ENCODE data around the gene PNPLA3.
A peak's percentile ranks its signal among the peaks of the same experiment; 100 is the strongest.

The PNPLA3 gene

DNA sequence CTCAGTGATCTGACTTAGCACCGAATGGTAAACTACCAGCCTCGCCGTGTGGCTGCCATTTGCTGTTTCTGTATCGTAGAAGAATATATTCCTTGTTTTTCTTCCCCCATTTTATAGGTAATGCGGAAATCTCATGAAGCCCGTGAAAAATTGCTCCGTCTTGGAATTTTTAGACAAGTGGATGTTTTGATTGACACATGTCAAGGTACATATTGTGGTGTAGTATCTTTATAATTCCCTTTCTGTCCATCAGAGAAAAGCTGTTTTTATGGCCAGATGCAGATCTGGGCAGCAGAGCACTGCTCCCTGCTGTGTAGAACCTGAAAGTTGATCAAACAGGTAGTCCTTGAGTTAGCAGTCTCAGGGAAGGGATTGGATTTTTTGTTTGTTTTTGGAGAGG lies 45.0 kb downstream of the PNPLA3 start:
- DNase-seq: no peak

DNA sequence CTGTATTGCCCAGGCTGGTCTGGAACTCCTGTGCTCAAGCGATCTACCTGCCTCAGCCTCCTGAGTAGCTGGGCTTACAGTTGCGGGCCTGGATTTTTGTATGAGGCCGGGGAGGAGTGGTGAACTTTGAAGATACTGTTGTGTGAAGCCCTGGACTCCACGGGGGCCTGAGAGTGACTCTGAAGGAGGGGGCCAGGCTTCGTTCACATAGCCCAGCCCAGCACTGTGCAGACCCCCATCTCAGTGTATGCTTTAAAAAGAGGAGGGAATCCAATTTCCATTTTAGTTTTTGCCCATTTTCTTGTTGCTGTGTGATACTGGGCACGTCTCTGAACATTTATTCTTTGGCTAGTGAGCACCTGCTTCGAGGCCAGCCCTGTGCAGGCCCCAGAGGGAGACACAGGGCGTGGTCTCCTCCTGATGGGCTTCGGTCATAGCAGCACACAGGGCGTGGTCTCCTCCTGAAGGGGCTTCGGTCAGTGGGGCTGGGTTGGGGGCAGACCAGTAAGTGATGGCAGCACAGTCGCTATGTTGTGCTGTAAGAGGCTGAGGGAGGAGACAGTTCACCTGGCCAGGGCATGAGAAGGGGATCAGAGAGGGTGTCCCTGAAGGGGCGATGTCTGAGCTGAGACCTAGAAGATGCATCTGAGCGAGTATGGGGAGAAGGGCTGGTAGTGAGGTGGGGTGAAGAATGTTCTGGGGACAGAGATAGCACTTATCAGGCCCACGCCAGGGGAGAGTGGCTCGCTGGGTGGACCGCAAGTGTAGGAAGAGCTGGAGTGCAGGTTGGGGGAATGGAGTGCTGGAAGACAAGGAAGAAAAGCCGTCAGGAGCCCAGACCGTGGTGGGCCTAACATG lies 45.6 kb downstream of the PNPLA3 start:
- DNase-seq: no peak

DNA sequence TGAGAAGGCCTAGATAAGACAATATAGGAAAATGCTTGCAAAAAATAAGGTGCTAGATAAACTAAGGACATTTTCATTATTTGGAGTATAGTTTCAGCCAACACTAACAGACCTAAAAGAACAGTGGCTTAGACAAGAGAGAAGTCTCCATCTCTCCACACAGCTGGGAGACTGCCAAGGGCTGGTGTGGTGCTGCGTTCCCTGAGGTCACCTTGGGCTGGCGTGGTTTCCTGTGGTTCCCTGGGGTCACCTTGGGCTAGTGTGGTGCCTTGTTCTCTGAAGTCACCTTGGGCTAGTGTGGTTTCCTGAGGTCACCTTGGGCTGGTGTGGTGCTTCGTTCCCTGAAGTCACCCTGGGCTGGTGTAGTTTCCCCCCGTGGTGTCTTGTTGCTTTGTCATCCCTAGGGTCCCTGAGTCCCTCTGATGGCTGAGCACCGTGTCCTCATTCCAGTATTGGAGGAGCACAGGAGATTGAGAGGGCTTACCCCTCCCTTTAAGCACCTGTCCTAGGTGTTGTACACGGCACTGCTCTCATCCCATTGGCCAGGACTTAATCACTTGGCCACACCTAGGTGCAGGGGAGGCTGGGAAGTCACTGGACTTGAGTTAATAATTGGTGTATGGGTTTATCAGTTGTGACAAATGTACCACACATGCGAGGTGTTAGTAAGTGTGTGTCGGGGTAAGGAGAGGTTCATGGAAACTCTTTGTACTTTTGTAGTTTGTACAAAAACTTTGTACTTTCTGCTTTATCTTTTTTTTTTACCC lies 46.6 kb downstream of the PNPLA3 start:
- DNase-seq: no peak

DNA sequence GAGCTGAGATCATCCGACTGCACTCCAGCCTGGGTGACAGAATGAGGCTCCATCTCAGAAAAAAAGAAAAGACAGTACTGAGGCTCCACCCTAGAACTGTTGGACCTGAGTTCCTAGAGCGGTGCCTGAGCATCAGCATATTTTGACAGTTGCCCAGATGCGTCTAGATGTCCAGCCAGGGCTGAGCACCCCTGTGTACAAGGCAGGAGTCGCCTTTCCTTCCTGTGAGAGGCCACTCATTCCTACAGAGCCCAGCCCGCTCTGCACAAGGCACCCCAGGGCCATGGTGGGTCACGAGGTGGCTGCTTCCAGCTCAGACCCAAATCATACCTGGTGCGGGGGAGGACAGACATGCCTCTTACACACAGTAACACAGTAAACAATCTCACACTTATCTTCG lies 47.5 kb downstream of the PNPLA3 start:
- no peak for DNase-seq

DNA sequence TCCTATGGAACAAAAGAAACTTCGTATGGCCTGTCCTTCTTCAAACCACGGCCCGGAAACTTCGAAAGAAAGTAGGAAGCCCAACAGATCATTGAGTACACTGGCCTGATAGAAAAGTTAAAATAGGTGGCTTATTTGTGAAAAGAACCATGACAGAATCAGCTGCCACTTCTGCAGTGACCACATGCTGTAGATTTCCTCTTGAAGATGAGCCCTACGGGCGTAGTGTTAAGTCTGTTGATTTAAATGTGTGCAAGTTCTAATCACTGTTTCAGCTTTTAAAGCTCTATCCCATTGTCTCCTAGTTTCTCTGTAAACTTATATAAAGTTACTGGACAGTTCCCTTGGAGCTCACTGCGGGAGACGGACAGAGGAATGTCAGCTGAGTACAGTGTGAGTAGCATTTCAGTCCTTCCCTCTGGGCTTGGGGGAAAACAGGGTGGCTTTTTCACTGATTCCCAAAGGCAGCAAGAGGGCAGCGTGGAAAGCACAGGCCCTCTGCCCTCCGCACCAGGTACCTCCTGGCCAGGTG lies 49.4 kb downstream of the PNPLA3 start:
- no peak for DNase-seq

DNA sequence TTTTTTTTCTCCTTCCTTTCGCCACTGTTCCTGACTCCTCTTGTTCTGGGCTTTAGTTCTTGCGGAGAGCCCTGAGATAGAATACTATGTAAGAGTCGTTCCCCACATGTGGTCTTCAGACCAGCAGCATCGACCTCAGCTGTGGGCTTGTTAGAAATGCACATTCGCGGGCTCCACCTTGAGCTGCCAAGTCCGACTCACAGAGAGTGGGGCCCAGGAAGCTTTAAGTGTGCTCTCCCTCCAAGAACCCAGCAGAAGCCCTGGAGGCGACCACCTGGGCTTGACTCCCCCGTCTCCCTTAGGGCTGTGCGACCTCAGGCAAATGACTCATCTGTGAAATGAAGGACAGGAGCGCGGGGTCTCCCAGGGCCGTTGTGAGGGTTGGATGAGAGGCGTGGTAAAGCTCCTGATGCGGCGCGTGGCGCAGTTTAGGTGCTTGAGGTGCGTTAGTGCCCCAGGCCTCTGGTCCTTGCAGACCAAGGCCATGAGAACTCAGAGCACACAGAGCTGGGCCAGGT lies 50.5 kb downstream of the PNPLA3 start:
- no peak for DNase-seq

DNA sequence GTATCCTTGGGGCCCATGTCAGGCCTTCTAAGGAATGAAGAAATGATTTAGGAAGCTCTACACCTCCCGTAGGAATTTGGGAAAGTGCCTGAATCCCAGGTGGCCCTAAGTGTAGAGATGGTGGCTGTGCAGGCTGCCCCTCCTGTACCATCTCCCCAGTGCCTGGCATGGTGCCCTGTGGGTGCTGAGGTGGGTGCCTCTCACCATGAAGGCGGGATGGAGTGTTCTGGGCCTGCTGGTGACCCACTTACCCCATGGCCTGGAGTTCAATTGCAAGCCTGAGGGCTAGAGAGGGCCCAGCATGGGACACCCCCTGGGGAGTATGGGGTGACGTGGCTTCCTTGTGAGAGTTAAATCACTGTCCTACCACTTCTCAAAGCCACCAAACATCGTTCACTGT lies 51.4 kb downstream of the PNPLA3 start:
- no peak for DNase-seq

DNA sequence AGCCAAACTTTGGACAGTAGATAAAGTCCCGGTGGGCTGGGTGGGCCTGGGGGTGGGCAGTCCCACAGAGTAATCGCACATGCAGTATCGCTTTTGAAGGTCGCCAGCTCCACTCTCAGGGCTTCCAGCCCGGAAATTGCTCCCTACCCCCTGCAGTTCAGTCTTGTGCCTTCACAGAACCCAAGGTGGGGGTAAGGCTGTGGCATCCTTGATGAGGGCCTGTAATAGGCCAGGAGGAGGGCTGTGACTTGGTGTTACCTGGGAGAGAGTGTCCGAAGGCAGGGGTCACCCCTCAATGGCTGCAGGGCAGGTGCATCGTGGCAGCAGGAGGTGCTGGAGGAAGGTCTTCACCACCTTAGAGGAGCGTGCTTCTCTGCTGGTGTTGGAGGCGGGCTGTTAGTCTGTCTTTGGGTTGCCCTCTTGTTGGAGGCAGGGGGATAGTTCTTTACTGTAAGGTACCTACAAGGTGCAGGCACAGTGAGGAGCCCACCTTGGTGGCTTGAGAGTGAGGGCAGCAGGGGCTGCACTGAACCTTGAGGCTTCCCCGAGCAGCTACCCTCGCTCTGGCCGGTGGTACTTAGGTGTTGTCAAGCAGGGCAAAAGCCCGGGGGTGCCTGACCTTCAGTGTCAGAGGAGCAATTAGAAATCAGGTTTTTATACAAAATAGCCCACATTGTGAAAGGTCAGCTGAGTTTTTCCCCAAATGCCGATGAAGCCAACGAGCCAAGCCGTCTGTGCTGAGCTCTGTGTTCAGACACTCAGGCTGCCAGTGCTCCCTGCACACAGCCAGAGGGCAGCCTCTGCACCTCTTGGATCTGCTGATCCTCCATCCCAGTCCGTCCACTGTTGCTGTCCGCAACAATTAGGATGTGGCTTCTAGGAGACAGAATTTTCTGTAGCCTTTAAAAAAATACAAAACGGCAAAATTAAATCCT lies 53.5 kb downstream of the PNPLA3 start:
- DNase-seq: no peak

DNA sequence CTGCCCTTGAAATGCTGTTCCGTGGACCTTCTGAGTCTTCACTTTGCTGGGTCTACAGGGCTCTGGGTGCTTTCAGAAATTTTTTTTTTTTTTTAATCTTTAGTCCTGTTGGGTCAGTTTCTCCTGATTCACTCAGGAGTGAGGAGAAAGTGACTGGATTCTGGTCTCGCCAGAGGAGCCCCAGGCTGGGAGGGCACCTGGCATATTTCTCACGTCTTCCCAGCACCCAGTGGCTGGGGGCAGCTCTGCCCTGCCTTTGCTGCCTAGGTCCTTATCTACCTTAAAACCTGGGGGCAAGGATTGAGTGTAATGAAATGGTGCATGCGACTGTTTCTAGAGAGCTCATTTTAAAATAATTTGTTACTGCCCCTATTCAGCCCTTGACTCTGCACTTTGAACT lies 55.0 kb downstream of the PNPLA3 start:
- no peak for DNase-seq

DNA sequence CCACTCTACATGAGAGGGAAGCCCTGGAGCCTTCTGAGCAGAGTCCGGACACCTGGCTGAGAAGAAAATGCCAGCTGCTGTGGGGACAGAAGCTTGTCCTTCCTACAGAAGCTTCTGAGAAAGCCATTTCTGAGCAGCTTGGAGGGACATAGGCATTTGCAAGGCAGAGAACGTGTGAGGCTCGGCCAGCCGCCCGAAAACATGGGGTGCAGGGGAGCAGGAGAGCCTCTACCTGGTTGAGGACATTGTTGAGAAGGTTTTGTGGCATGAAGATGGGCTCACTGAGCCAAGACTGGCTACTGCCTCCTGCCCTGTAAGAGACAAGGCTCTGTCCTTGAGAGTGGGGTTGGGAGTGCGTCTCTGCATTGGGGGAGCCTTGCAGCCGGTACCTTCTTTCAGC lies 57.0 kb downstream of the PNPLA3 start:
- DNase-seq: no peak

DNA sequence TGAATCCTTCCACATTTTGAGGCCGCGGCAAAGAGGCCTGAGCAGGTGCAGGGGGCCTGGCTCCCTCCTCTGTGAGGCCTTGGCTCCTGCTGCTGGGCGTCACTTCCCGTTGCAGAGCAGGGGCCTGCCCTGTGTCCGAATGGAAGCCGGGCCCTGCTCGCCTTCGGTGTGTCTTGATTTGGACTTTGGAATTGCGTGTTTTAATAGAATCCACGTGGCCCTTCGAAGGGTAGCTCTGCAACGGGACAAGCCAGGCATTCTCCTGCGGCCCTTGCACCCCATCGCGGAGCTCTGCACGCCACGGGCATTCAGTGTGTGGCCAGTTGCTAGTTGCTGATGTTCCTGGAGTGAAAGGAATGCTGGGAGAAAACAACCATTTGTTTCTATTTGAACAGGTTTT lies 57.4 kb downstream of the PNPLA3 start:
- no peak for DNase-seq

DNA sequence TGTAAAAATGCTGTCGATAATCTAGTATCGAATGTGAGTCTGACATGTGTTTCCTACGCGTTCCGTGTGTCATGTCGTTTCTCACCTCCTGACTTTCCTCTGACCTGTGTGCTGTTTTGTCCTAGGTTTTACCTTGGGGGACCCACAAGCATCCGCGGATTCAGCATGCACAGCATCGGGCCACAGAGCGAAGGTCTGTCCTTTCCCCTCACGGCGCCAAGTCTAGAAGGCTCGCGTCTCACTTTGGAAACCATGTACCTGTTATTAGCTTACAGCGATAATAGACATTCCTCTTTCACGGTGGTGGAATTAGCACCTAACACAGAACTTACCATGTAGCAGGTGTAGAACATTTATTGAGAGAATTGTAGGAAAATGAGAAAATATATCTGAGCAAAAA lies 60.2 kb downstream of the PNPLA3 start:
- no peak for DNase-seq

DNA sequence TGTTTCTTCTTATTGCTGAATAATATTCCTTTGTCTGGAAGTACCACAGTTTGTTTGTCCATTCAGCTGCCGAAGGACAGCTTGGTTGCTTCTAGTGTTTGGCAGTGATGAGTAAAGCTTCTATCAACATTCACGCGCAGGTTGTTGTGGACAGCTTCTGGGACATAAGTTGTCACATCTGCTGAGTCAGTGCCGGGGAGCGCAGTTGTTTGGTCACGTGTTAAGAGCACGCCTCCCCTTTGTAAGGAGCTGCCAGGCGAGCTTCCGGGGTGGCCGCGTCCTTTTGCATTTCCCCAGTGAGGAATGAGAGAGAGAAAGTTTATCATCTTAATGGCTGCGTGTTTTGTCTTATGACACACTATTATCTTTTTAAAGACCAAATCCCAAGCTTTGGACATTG lies 61.9 kb downstream of the PNPLA3 start:
- DNase-seq: no peak

DNA sequence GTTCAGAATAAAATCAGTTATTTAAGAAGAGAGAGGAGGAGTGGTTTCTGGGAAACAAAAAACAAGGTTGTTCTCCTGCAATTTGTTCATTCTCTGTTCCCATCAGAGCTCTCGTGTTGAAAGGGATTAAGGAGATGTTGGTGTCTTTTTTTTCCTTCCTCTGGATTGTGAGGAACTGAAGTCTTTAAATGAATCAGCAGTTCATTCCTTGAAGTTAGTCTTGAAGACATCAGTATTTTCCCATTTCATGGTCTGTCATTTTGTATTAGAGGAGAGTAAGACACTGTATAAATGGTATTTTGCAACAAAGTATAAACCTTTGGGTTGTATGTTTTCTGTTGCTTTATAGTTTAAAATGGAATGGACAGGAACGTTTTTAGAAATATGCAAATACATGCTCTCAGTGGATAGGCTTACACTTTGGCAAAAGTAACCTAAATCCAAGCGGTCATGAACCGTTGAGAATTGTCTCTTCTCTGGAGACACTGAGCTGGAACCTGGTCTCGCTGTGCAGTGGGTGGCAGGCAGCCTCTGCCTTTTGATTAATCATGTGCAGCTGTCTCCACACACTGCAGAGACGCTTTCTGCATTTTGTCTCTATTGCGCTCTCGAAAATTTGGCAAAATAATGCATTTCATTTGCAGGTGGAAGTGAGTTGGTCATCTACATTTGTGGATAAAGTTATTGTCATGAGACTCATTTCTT lies 64.7 kb downstream of the PNPLA3 start:
- no peak for DNase-seq

DNA sequence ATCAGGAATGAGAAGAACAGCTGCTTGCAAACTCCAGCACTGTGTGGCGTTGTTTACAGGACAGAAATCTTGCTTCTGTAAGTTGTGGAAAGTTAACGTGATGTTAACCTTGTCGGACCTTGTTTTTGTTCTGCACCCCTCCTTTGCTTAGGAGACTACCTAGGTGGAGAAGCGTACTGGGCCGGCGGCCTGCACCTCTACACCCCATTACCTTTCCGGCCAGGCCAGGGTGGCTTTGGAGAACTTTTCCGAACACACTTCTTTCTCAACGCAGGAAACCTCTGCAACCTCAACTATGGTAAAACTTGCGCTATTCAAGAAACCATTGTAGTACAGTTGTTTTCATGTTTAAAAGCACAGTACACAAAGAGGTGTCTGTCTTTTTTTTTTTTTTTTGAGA lies 65.4 kb downstream of the PNPLA3 start:
- no peak for DNase-seq

DNA sequence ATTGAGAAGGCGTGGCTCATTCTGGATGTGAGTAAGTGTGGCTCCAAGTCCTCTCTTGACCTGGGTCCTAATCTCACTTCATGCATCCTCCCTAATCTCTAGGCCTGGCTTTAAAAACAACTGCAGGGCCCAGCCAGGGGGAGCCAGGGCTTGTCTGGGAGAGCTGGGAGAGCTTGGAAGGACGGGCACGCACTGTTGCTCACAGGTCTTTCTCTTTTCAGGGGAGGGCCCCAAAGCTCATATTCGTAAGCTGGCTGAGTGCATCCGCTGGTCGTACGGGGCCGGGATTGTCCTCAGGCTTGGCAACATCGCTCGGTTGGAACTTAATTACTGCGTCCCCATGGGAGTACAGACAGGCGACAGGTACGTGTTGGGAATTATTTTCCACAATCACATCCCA lies 66.4 kb downstream of the PNPLA3 start:
- DNase-seq: no peak

DNA sequence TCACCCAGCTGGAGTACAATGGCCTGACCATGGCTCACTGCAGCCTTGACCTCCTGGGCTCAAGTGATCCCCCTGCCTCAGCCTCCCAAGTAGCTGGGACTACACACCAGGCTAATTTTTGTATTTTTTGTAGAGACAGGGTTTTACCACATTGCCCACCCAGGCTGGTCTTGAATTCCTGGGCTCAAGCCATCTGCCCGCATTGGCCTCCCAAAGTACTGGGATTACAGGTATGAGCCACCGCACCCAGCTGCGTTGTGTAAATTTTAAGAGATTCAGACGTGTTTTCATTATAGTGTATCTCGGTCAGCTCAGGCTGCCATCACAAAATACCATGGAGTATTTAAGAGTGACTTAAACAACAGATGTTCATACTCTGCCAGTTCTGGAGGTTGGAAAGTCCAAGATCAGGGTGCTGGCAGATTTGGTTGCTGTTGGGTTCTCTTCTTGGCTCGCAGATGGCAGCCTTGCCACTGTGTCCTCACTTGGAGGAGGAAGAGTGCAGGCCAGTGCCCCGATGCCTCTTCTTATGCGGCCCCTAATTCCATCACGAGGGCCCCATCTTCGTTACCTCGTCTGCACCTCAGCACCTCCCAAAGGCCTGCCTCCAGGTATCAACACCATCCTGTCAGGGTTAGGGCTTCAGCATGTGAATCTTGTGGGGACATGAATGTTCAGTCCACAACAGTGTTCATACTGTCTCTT lies 67.9 kb downstream of the PNPLA3 start:
- no peak for DNase-seq

DNA sequence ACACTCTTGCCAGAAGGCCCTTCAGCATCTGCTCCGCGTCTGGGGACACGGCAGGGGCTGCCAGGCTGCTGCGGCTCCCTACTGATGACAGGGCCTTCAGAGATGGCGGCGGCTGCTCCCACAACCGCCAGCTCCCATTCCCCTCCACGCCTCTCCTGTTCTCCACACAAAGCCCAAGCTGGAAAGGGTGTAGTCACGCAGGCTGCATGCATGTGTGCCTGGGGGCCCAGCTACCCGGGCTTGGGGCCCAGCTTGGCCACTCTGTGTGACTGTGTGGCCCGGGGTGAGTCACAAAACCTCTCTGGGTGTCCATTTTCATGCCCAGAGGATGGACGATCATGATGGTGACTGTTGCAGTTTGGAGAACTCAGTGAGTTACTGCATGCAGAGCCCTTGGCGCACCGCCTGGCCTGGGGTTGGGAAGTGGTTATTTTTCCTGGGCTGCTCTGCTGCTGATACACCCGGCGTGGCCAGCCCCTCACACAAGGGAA lies 68.8 kb downstream of the PNPLA3 start:
- DNase-seq: no peak

DNA sequence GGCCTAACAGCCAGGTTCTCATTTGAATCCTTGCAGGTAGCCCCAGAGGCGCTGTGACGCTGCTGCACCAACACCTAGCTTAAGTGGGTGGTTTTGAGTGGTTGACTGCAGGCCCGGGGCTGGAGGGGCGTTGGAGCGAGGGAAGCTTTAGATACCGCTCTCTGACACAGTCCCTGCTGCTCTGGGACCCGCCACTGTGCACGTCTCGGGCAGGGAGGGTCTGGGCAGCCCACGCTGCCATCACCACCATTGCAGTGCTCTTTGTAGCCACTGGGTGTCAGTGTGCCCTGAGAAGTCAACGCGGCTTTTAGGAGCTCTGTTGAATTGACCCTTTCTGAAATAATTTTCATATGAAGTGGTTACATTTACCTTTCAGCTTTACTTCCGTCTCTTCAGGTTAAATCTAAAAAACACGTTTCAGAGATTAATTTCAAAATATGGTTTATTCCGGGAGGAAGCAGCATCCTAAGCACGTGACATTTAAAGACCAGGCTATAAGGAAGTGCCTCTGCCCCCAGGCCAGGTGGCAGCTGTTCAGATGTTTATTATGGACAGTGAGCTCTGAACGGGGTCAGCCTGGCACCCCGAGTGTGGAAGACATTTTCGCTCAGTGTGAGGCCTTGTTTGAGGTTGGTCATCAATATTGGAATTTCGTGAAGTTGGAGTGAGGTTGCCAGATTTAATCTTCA lies 69.6 kb downstream of the PNPLA3 start:
- peak; percentile 61 for DNase-seq

DNA sequence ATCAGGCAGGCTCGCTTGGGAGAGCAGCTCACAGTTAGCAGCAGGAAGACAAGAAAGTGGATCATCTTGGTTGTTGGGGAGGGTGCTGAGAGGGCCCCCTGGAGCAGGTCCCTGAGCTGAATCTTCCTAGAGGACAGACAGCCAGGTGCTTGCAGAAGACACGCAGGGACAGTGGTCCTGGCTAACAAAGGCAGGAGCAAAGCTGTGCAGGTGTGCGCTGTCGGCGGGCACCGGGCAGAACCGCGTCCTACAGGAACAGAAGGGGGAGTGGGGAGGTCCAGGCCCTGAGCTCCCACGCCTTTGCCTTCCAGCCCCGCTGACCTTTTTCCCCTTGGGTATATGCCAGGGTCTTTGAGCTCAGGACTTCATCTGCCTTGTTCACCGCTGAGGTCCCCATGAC lies 70.4 kb downstream of the PNPLA3 start:
- DNase-seq: no peak

DNA sequence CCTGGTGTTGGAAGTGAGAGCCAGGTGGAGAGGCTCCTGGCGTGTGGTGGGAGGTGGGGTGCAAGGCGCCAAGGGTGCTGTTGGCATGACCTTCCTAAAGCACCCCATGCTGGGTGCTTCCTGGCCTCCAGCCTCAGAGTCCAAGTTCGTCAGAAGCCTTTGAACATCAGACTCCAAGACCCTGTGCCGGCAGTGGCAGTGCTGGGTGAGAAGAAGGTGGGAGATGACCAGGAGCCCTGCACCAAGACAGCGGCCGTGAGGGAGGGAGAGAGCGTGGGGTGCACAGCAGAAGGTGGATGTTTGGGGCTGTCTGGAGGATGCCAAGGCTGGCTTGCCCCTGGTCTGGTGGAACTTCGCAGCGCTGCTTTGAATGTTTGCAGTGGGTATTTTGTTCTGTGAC lies 70.8 kb downstream of the PNPLA3 start:
- DNase-seq: no peak
